HG02938 (cell line): ENCODE data around the gene ZNF256.
A peak's percentile ranks its signal among the peaks of the same experiment; 100 is the strongest.

Experiments
- ATAC-seq: cut with Tn5 transposase; IDR thresholded peaks from one replicate; pipeline ENCODE4 v1.9.1; 2021; ENCODE audit warnings: mild to moderate bottlenecking, moderate library complexity; ENCODE audit not compliant: unreplicated experiment

Gene ZNF256

DNA sequence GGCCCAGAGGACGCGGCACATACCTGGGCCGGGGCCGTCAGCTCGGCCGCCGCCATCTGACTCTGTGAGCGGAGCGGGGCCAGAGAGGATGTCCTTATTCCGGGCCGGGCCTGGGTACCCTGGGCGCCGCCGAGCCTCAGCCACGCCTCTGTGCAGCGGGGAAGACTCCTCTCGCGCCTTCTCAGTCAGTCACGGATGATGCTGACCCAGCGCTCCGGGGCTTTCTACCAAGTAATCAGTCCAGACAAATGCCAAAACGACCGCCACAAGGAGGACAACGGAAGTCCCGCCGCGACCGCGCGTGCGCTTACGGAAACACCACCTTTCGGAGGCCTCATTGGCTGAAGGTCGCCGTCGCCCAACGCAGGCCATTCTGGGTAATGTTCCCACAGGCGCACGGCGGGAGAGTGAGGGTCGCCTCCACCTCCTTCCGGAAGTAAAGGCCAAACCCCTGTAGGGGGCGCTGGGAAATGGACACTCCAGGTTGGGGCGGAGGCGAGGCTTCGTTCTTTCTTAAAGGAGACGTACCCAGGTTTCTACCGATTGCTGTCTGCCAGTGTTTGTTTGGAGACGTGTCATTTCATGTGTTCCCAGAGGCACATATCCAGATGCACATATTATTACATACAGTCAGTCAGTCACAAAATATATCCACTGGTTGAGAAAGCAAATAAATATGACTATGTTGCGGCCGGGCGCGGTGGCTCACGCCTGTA, at the start of gene ZNF256:
ZNF256 (minus strand) TSS at position 288 of the 716 bp plus-strand sequence; CDS start at position 56, 232 bp downstream.
- peak; percentile 85 for ATAC-seq

DNA sequence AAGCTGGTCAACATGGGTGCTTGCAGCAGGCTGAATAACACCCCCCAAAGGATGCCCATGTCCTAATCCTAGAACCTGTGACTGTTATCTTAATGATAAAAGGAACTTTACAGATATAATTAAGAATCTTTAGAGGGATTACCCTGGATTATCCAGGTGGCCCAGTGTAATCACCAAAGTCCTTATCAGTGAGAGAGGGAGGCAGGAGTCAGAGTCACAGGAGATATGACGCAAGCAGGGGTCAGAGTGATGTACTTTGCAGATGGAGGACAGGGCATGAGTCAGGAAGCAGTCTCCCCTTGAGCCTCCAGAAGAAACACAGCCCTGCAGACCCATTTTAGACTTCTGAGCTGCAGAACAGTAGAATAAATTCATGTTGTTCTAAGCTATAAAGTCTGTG, 45.3 kb upstream of the ZNF256 start:
- no peak for ATAC-seq

DNA sequence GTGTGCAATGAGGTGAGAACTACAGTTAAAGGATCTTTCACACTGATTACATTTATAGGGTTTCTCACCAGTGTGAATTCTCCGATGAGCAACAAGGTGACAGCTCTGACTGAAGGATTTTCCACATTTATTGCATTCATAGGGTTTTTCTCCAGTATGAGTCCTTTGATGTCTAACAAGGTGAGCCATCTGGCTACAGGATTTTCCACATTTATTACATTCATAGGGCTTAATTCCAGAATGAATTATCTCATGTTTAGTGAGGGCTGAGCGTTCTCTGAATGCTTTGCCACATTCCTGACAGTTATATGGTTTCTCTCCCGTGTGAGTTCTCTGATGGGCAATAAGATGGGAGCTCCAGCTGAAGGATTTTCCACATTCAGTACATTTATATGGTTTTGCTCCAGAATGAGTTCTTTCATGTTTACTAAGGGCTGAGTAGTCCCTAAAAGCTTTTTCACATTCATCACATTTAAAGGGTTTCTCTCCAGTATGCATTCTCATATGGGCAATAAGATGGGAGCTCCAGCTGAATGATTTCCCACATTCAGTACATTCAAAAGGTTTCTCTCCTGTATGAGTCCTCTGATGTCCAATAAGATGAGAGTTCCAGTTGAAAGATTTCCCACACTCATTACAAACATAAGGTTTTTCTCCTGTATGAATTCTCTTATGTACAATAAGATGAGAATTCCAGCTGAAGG, 31.2 kb upstream of the ZNF256 start:
- ATAC-seq, result no peak

DNA sequence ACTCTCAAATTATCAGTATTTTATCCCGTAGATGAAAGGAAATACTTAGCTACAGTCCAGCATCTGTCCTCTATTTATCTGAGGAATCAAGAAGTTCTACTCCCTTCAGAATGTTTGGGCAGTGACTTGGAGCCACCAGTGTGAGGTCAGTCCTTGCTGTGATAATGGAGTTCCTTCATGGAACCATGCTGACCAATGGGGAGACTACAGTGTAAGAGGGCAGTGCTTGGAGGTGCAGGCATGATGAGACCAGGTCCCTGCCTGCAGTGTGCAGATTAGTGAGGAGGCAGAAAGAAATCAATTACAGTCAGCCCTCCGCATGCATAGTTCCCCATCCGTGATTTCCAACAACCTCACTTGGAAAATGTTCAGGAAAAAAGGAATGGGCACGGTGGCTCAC, 26.9 kb upstream of the ZNF256 start, which contains the start of gene C19orf18:
C19orf18 (minus strand) TSS at position 101 of the 400 bp plus-strand sequence. CDS start 102 bp downstream, outside the sequence.
- no peak for ATAC-seq

DNA sequence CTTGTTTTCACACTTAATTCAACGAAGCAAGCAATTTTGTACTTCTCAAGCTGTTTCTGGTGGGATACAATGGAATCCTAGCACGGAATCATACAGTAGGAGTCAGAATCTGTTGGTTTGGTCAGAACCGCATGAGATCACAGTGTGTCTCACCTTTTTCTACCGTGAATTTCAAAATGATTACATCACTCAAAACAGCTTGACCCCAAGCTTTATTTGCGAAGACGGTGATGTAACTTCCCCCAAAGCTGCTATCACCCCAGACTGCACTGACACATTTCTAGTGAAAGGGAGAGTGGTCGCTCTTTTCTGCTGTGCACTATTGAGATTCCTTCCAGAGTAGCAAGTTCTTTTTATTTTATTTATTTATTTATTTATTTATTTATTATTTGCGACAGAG, 17.3 kb upstream of the ZNF256 start:
- no peak for ATAC-seq

DNA sequence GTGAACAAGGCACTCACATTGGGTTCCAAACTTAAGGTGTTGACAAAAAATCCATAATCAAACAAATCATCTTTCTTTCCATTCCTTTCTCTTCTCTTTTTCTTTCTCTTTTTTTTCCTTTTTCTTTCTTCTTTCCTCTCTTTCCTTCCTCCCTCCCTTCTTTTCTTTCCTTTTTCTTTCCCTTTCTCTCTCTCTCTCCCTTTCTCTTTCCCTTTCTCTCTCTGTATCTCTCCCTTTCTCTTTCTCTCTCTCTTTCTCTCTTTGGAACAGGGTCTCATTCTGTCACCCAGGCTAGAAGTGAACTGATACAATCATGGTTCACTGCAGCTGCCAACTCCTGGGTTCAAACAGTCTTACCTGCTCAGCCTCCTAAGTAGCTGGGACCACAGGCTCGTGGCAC, 14.3 kb upstream of the ZNF256 start:
- no peak for ATAC-seq

DNA sequence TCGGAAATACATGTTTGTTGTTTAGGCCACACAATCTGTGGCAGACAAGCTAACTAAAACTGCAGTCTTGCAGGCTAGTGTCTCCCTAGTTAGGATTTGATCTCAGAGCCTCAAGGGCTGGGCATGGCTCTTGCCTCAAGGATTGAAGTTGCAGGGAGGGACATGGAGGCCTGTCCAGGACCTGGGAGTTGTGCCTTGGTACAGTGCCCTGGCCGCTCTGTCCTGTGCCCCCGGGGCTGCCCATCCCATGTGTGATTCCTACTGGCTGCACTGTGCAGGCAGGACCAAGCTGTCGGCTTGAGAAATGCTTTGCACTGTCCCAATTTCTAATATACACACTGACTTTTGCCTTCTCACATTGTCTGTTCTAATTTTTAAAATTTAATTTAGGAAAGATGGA, 7.5 kb upstream of the ZNF256 start:
- no peak for ATAC-seq

DNA sequence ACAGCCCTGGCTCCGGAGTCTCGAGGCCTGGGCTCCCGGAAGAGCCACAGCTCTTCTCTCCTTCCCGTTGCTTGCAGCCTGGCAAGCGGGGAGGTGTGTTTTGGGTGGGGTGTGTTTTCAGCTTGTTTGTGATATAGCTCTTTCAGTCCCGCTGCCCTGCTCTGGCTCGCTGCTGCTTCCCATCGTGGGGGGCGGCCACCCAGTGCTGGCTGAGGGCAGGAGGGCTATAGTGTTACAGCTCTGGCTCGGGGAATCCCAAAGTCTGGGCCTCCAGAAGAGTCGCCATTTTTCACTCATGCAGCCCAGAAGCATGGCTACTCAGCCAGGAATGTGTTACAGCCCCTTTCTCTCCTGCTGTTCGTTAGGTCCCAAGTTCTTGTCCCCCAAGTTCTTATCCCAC, 2.2 kb upstream of the ZNF256 start:
- ATAC-seq, result no peak

DNA sequence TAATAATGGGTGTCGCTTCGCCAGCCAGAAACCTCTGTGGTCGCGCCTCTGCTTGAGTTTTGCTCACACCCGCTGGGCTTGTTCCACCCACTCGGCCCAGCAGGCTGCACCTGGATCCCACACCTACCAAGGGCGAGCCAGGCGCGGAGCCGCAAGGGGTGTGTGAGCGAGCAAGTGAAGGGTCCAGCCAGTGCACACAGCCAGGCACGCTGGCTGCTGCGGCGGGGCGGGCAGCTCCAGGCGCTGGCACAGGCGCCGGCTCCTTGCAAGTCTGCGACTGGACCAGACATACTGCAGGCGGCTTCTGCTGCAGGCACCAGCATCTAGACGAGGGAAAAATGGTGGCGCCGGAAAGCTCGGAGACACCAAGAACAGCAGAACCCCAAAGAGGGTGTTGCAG, 1.8 kb upstream of the ZNF256 start:
- ATAC-seq, result no peak

DNA sequence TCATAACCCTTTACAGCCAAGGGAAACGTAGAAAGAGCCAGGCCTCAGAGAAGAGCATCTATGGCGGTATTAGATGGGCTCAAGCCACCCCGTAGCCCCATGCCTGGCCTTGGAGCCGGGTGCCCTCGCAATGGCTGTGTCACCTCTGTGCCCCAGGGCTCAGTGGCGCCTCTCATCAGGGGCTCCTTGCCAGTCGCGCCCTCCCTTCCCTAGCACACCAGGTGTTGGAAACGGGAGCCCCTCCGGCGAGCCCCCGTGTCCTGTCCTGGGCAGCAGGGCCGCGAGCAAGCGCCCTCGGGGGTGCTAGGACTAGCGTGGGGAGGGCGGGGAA, 453 bp downstream of the ZNF256 start:
- peak; percentile 19 for ATAC-seq

DNA sequence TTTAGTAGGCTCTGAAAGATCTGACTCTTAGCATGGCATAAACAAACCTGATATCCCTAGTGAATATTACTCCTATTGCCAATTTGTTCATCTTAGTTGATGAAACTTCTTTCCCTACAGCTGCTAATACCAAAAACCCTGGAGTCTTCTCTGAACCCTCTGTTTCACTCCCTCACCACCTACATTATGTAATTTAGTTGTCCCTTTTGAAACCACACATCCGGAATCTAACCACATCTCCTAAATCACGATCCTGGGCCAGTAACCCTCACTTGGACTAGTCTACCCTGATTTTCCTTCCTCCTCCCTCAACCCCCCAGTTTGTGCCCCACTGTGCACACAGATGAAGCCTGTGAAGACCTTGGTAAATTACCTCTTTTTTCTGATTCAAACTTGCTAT, 1.2 kb downstream of the ZNF256 start:
- ATAC-seq, result no peak

DNA sequence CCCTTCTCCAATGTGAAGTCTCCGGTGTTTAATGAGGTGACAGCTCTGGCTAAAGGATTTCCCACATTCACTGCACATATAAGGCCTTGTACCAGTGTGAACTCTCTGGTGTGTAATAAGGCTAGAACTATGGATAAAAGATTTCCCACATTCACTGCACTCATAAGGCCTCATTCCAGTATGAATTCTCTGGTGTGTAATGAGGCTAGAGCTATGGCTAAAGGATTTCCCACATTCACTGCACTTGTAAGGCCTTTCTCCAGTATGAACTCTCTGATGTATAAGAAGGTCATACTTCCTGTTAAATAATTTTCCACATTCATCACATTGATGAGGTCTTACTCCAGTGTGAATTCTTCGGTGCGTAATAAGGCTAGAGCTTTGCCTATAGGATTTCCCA, 5.9 kb downstream of the ZNF256 start:
- no peak for ATAC-seq

DNA sequence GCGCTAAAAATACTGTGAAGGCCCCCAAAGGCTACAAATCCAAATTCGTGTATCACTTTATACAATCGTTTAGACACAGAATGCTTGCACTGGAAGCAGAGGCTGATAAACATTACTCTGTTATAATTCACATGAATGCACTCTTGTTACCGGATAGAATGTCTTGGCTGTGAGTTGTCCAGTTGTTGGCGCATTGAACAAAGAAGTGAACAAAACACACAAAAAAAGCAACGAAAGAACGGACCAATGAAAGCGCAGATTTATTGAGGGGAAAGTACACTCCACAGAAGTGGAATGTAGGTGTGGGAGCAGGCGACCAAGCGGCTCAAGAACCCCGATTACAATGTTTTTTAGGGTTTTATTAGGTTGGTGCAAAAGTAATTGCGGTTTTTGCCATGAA, 11.8 kb downstream of the ZNF256 start:
- no peak for ATAC-seq

DNA sequence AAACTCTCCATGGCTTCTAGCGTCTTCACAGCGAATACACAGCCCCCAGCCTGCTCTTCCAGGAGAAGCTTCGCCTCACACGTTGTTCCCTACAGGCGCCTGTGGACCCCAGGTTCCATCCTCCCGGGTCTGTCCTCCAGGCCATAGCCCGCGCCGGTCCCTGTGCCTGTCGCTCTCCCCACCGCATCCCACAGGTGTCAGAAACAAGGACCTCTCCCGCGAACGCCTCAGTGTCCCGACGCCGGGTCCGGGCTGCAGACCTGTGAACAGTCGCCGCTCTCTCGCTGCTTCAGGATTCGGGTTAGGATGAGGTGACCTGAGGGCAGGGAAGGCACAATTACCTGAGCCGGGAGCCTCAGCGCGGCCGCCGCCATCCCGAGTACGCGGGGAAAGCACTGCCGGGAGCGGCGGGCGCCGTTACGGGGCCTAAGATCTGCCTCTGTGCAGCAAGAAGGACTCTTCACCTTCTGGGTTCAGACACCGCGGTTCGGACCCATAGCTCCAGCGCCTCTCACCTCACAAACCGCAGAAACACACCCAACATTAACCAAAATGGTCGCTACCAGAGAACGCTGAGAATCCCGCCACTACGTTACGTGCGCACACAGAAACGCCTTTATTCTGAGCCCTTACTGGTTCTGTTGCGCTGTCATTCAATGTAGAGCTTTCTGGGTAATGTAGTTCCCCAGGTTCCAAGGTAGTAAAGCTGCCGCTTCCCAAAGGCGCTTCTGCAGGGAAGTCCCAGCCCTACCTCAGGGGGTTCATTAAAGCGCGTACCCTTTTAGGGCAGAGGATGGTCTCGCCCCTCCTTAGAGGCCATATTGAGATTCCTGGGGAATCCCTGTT, 12.5 kb downstream of the ZNF256 start, which contains the start of gene ZNF418:
ZNF418 (minus strand) TSS at position 583 of the 846 bp plus-strand sequence. CDS start 1,580 bp downstream, outside the sequence.
- no peak for ATAC-seq

DNA sequence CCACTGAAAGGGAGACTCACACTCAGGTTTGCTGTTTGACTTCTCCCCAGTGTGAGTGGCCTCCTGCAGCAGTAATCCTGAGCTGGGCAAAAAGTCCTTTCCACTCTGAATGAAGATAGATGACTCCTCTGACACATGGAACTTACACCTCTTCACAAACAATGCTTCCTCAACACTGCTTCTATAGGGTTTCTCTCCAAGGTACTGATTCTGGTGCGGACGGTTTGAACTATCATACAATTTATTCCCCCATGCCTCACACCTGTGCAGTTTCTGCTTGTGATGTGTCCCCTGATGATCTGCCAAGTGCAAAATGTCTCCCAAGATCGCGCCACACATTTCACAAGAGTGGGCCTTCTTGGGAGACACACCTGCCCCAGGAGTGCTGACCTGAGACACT, 19.9 kb downstream of the ZNF256 start:
- ATAC-seq, result no peak

DNA sequence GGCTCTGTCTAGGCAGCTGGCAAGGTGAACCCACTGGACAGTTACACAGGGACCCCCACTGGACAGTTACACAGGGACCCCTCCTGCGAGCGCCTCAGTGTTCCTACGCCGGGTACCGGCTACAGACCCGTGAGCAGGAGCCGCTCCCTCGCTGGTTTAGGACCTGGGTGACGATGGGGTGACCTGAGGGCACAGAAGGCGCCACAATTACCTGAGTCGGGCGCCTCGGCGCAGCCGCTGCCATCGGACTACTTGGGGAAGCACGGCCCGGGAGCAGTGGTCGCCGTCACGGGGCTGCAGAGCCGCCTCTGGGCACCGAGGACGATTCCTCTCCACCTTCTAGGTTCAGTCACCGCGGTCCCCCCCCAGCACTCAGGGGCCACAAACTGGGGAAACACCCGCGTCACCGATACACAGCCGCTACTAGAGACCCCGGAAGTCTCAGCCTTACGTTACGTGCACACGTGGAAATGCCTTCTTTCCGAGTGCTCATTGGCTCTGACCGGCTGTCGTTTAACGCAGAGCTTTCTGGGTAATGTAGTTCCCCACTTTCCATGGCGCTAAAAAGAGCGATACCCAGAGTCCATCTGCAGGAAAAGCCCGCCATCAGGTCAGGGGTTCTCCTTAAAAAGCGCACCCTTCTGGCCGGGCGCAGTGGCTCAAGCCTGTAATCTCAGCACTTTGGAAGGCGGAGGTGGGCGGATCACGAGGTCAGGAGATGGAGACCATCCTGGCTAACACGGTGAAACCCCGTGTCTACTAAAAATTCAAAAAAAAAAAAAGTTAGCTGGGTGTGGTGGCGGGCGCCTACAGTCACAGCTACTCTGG, 31.1 kb downstream of the ZNF256 start, which contains the start of gene ZNF417:
ZNF417 (minus strand) TSS at position 425 of the 828 bp plus-strand sequence; CDS start at position 244, 181 bp downstream.
- peak; percentile 97 for ATAC-seq

DNA sequence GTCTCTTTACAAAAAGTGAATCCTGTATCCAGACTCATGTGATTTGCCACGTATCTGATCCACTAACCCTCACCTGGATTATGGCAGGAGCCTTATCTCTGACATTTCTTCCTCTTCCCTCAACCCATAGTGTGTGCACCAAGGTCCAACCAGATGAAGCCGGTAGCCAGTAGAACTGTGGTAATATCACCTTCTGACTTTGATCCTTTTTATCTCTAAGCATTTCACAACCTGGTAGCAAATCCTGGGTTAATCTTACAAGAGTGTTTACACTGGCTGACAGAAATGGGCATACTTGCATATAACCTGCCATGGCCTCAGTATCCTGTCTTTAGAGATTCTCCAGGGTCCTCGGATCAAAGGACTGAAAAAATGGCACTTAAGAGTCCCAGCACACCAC, 33.0 kb downstream of the ZNF256 start:
- ATAC-seq, result no peak

DNA sequence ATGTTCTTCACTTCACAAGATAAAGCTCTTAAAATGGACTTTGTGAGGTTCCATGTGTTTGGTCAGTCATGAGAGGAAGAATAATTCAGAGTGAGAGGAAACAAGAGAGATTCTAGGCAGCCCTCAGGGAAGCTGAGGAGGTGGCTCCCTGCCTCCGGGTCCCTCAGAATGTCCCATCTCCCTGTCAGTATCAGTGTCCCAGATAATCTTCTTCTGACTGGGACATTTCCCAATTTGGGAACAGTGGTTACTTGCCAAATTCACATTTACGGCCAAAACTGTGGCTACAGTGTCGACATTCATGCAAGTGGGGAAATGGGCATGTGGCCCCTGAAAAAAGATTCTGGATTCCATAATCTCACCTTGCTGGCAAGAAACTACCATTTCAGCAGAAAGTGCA, 40.1 kb downstream of the ZNF256 start:
- ATAC-seq, result no peak

DNA sequence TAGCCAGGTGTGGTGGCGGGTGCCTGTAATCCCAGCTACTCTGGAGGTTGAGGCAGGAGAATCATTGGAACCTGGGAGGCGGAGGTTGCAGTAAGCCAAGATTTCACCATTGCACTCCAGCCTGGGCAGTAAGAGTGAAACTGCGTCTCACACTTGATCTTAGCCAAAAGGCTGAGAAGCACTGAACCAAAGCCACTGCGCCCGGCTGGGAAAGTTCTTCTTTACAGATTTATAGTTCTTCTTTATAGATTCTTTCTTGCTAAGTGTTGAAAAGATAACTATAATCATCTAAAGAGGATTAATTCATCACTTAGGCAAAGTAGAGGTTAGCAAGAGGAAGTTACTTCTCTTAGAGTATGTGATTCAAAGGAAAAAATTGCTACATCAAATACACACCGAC, 42.2 kb downstream of the ZNF256 start:
- ATAC-seq, result no peak

DNA sequence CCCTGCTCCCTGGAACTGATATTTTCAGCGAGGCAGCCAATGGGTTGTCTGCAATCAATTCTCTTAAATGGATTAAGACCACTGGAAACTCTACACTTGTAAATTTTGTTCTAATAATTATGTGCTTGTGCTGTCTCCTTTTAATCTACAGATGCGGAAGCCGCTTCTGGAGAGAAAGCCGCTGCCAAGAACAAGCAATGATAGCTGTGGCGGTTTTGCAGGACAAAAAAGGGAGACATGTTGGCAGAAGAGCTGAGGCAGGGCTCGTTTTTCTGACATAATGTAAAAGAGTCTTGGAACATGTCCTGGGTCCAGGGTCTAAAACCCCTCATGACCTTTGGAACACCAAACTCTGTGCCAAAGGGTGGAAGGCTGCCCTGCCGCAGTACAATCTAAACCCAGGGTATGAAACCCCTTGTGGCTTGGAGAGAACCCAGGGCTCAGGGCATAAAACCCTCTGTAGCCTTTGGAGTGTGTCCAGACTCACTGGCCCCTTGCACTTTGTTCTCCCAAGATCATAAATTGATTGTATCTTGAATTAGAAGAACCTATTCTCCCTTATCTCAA, 43.8 kb downstream of the ZNF256 start:
- no peak for ATAC-seq
